Trophoblast cell (in vitro differentiated cells and primary cell): ENCODE results near the gene ATP6V0B.

ENCODE experiments used
- DNase-seq, 2 donors: peaks; one replicate each; pipeline ENCODE4 v3.0.0-alpha.2; 2016
- H2AFZ ChIP-seq: 2 replicates; pipeline ENCODE4 v1.6.1; 2013; ENCODE audit warnings: low read length, moderate library complexity, mild to moderate bottlenecking; ENCODE audit not compliant: insufficient read depth, poor library complexity
- H2AK5ac ChIP-seq: 2 replicates; pipeline ENCODE4 v1.6.1; 2013; ENCODE audit warnings: mild to moderate bottlenecking, low read length
- H2BK120ac ChIP-seq: 2 replicates; pipeline ENCODE4 v1.6.1; 2013; ENCODE audit warnings: low read length, mild to moderate bottlenecking, moderate library complexity; ENCODE audit not compliant: insufficient read depth, poor library complexity
- H2BK12ac ChIP-seq: 2 replicates; pipeline ENCODE4 v1.6.1; 2013; ENCODE audit warnings: mild to moderate bottlenecking, low read length, moderate library complexity
- H2BK5ac ChIP-seq: 2 replicates; pipeline ENCODE4 v1.6.1; 2013; ENCODE audit warnings: low read length, low read depth, moderate library complexity, mild to moderate bottlenecking; ENCODE audit not compliant: poor library complexity
- H3K14ac ChIP-seq: 2 replicates; pipeline ENCODE4 v1.6.1; 2013; ENCODE audit warnings: mild to moderate bottlenecking, low read length
- H3K18ac ChIP-seq: 2 replicates; pipeline ENCODE4 v1.6.1; 2013; ENCODE audit warnings: mild to moderate bottlenecking, low read length
- H3K23ac ChIP-seq: 2 replicates; pipeline ENCODE4 v1.6.1; 2013; ENCODE audit warnings: low read length
- H3K27ac ChIP-seq: 2 replicates; pipeline ENCODE4 v1.5.1; 2013; ENCODE audit warnings: low read depth, mild to moderate bottlenecking, inconsistent platforms, low read length, moderate library complexity
- H3K27me3 ChIP-seq: 2 replicates; pipeline ENCODE4 v1.6.1; 2013; ENCODE audit warnings: inconsistent platforms, mild to moderate bottlenecking, low read length, moderate library complexity; ENCODE audit not compliant: insufficient read depth
- H3K36me3 ChIP-seq, 2 experiments: 1 replicate in 1 of 2; 2 replicates in 1 of 2; pipeline ENCODE4 v1.6.1; 2013; ENCODE audit warnings: low read length in 2 of 2, mild to moderate bottlenecking in 2 of 2, moderate library complexity in 1 of 2; ENCODE audit not compliant: insufficient read depth in 2 of 2, control insufficient read depth in 1 of 2
- H3K4ac ChIP-seq: 2 replicates; pipeline ENCODE4 v1.6.1; 2013; ENCODE audit warnings: low read depth, mild to moderate bottlenecking, low read length, moderate library complexity
- H3K4me1 ChIP-seq, 2 experiments: 1 replicate in 1 of 2; 2 replicates in 1 of 2; pipeline ENCODE4 v1.6.1; 2013; ENCODE audit warnings: low read length in 2 of 2, mild to moderate bottlenecking in 2 of 2, moderate library complexity in 1 of 2; ENCODE audit not compliant: insufficient read depth in 2 of 2, control insufficient read depth in 1 of 2
- H3K4me2 ChIP-seq: 2 replicates; pipeline ENCODE4 v1.6.1; 2013; ENCODE audit warnings: inconsistent platforms, mild to moderate bottlenecking, low read length, moderate library complexity
- H3K4me3 ChIP-seq: 2 replicates; pipeline ENCODE4 v1.5.1; 2013; ENCODE audit warnings: mild to moderate bottlenecking, low read depth, low read length, inconsistent platforms
- H3K79me1 ChIP-seq: one replicate; pipeline ENCODE4 v1.6.1; 2013; ENCODE audit warnings: low read length
- H3K79me2 ChIP-seq: 2 replicates; pipeline ENCODE4 v1.6.1; 2013; ENCODE audit warnings: low read length, mild to moderate bottlenecking; ENCODE audit not compliant: control insufficient read depth, insufficient read depth, poor library complexity
- H3K9ac ChIP-seq: 2 replicates; pipeline ENCODE4 v1.6.1; 2013; ENCODE audit warnings: mild to moderate bottlenecking, low read length
- H3K9me3 ChIP-seq: 2 replicates; pipeline ENCODE4 v1.6.1; 2013; ENCODE audit warnings: low read depth, mild to moderate bottlenecking, control low read depth, inconsistent platforms, low read length; ENCODE audit not compliant: insufficient read depth
- H4K12ac ChIP-seq: 2 replicates; pipeline ENCODE4 v1.6.1; 2013; ENCODE audit warnings: low read depth, mild to moderate bottlenecking, low read length, moderate library complexity
- H4K8ac ChIP-seq: 2 replicates; pipeline ENCODE4 v1.6.1; 2013; ENCODE audit warnings: low read depth, mild to moderate bottlenecking, low read length, moderate library complexity
- H4K91ac ChIP-seq: one replicate; pipeline ENCODE4 v1.6.1; 2013; ENCODE audit warnings: low read depth, mild to moderate bottlenecking, low read length, moderate library complexity
- WGBS: extraction: QIAGEN DNeasy Blood & Tissue Kit; methylation state at CpG from one replicate; pipeline ENCODE4 v1.1.7; 2013; ENCODE audit warnings: missing lambda C conversion rate; ENCODE audit not compliant: insufficient read length, insufficient coverage; ENCODE audit errors: extremely low coverage; 5-methylcytosine and 5-hydroxymethylcytosine counted together

Gene ATP6V0B

DNA sequence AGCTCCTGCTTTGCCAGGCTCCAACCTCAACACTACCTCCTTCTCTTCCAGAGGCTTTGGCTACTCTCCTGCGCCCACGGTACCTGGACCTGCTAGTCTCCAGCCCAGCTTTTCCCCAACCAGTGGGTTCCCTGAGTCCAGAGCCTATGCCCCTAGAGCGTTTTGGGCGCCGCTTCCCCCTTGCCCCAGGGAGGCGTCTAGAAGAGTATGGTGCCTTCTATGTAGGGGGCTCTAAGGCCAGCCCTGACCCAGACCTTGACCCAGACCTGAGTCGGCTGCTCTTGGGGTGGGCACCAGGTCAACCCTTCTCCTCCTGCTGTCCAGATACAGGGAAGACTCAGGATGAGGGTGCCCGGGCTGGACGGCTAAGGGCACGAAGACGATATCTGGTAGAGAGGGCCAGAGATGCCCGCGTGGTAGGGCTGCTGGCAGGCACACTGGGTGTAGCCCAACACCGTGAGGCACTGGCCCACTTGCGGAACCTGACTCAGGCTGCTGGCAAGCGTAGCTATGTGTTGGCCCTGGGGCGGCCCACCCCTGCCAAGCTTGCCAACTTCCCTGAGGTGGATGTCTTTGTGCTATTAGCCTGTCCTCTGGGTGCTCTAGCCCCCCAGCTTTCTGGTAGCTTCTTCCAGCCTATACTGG is 3.3 kb upstream of the ATP6V0B start:
- H3K36me3 ChIP-seq = peaks cover 24% of the 10 kb centered on the region in 2 experiments
- WGBS = no CpG with 5 or more reads among the region's 17 CpGs
- no peak overlapping the region for H3K4me2 ChIP-seq
- no peak overlapping the region for H3K14ac ChIP-seq
- H3K4ac ChIP-seq = no peak overlapping the region
- no peak overlapping the region for H2BK12ac ChIP-seq
- no peak overlapping the region for H3K4me3 ChIP-seq
- no peaks in the 10 kb centered on the region for H3K27me3 ChIP-seq
- H4K8ac ChIP-seq = no peak overlapping the region
- no peak overlapping the region for H2AK5ac ChIP-seq
- no peak overlapping the region for H4K91ac ChIP-seq
- peaks cover 2% of the 10 kb centered on the region for H3K9me3 ChIP-seq
- peaks cover 6 to 16% of the 10 kb centered on the region in 2 experiments for H3K4me1 ChIP-seq
- no peak for DNase-seq
- H3K27ac ChIP-seq = no peak overlapping the region
- no peak overlapping the region for H3K18ac ChIP-seq
- H2AFZ ChIP-seq = no peak overlapping the region
- H3K79me2 ChIP-seq = peaks cover 8% of the 10 kb centered on the region
- no peak overlapping the region for H4K12ac ChIP-seq
- H3K23ac ChIP-seq = no peak overlapping the region
- H3K9ac ChIP-seq = no peak overlapping the region
- H2BK120ac ChIP-seq = no peak overlapping the region
- peaks cover 8% of the 10 kb centered on the region for H3K79me1 ChIP-seq
- H2BK5ac ChIP-seq = no peak overlapping the region

DNA sequence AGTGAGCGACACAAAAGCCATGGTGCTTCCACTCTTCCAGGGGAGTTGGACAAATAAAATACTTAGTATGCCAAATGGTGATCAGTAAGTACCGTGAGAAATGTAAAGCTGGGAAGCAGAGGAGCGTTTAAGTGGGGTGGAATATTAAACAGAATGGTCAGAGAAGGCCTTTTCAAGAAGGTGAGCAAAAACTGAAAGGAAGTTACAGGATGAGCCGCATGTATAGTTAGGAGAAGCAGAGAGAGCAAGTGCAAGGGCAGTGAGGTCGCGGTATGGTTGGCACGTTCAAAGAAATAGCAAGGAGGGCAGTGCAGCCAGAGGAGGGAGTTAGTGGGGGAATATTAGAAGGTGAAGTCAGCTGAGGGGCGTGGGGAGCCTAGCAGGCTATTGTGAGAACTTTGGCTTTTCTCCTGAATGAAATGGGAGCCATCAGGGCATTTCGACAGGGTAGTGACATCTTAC is 748 bp upstream of the ATP6V0B start:
- Histone ChIP-seq H3K9ac (no peak overlapping the region), H2BK5ac (no peak overlapping the region), H3K18ac (no peak overlapping the region), H3K27ac (no peak overlapping the region), H4K8ac (peak overlapping the region; percentile 76), H3K36me3 (peaks cover 26 to 28% of the 10 kb centered on the region in 2 experiments), H4K91ac (peak overlapping the region; percentile 62), H3K4me2 (peak overlapping the region; percentile 81), H3K23ac (no peak overlapping the region), H2AFZ (peak overlapping the region; percentile 85), H3K79me2 (peaks cover 11% of the 10 kb centered on the region), H3K9me3 (peaks cover 2% of the 10 kb centered on the region), H2BK120ac (no peak overlapping the region), H2AK5ac (no peak overlapping the region), H3K4ac (no peak overlapping the region), H2BK12ac (no peak overlapping the region), H3K14ac (peak overlapping the region; percentile 75), H3K4me3 (peak overlapping the region; percentile 98), H4K12ac (no peak overlapping the region), H3K79me1 (peaks cover 12% of the 10 kb centered on the region), H3K4me1 (peaks cover 10 to 22% of the 10 kb centered on the region in 2 experiments), H3K27me3 (no peaks in the 10 kb centered on the region)
- no peak for DNase-seq
- WGBS = no CpG with 5 or more reads among the region's 9 CpGs

DNA sequence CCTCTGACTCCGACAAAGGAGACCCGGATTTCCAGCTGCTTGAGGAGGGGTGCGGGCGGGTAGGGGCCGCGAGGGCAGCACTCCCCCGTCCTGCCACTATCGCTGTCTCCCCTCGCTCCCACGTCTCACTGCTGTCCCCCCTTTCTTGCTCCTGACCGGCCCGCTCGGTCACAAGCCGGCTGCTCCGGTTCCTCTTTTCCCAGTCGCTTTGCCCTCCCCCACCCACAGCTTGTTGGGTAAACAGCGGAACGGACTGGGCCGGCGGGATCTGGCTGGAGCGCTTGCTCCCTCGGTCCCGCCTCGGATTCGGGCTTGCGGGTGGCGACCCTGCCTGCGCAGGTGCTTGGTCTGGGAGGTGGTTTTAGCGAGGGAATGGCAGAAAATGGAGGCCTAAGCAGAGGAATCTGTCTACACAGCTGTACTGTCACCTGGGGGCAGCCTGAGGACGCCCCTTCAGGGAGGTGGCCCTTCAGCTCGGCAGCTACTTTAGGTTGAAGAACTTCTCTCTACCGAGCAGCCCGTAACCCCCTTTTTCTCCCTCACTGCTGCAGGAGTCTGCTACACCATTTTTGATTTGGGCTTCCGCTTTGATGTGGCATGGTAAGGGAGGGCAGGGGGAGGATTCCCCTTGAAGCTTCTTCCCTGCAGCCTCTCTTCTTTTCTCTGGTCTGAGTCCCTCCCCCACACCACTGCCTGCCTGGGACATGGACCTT is 645 bp downstream of the ATP6V0B start:
- peak overlapping the region; percentile 89 for H3K9ac ChIP-seq
- peaks cover 26 to 28% of the 10 kb centered on the region in 2 experiments for H3K36me3 ChIP-seq
- H3K79me1 ChIP-seq = peaks cover 17% of the 10 kb centered on the region
- H2AK5ac ChIP-seq = peak overlapping the region; percentile 33
- peak overlapping the region; percentile 94 for H4K8ac ChIP-seq
- peak in 1 of 2 donors; percentile 42 for DNase-seq
- no peak overlapping the region for H2BK12ac ChIP-seq
- peaks cover 18% of the 10 kb centered on the region for H3K79me2 ChIP-seq
- H4K12ac ChIP-seq = peak overlapping the region; percentile 89
- no peaks in the 10 kb centered on the region for H3K27me3 ChIP-seq
- peak overlapping the region; percentile 57 for H2BK120ac ChIP-seq
- H3K4me3 ChIP-seq = peak overlapping the region; percentile 98
- H2AFZ ChIP-seq = peak overlapping the region; percentile 56
- H3K14ac ChIP-seq = peak overlapping the region; percentile 88
- peak overlapping the region; percentile 97 for H3K4me2 ChIP-seq
- peak overlapping the region; percentile 60 for H3K27ac ChIP-seq
- H3K4me1 ChIP-seq = peaks cover 15 to 24% of the 10 kb centered on the region in 2 experiments
- peak overlapping the region; percentile 69 for H4K91ac ChIP-seq
- no CpG with 5 or more reads among the region's 34 CpGs for WGBS
- peak overlapping the region; percentile 68 for H2BK5ac ChIP-seq
- H3K18ac ChIP-seq = peak overlapping the region; percentile 90
- no peaks in the 10 kb centered on the region for H3K9me3 ChIP-seq
- peak overlapping the region; percentile 41 for H3K4ac ChIP-seq
- no peak overlapping the region for H3K23ac ChIP-seq

DNA sequence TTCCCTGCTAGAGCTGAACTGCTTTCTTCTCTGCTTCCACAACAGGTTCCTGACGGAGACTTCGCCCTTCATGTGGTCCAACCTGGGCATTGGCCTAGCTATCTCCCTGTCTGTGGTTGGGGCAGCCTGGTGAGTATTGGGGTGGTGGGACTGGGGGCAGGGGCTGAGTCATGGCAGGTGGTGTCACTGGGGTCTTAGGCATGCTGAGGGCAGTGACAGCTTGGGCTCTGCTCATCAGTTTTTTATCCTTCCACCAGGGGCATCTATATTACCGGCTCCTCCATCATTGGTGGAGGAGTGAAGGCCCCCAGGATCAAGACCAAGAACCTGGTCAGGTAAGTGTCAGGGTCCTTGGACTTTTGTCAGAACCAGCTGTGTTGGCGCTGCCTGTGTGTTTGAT is 1.3 kb downstream of the ATP6V0B start:
- DNase-seq = no peak
- H4K12ac ChIP-seq = peak overlapping the region; percentile 19
- peaks cover 28 to 29% of the 10 kb centered on the region in 2 experiments for H3K36me3 ChIP-seq
- H4K8ac ChIP-seq = no peak overlapping the region
- no peak overlapping the region for H3K14ac ChIP-seq
- peaks cover 16 to 22% of the 10 kb centered on the region in 2 experiments for H3K4me1 ChIP-seq
- H2BK12ac ChIP-seq = no peak overlapping the region
- no peak overlapping the region for H2BK120ac ChIP-seq
- H3K23ac ChIP-seq = no peak overlapping the region
- peak overlapping the region; percentile 33 for H3K18ac ChIP-seq
- H3K9ac ChIP-seq = peak overlapping the region; percentile 89
- WGBS = no CpG with 5 or more reads among the region's 4 CpGs
- peak overlapping the region; percentile 97 for H3K4me2 ChIP-seq
- peak overlapping the region; percentile 41 for H3K4ac ChIP-seq
- peaks cover 18% of the 10 kb centered on the region for H3K79me2 ChIP-seq
- H2AK5ac ChIP-seq = no peak overlapping the region
- no peak overlapping the region for H3K4me3 ChIP-seq
- no peaks in the 10 kb centered on the region for H3K9me3 ChIP-seq
- no peak overlapping the region for H4K91ac ChIP-seq
- no peak overlapping the region for H2BK5ac ChIP-seq
- no peaks in the 10 kb centered on the region for H3K27me3 ChIP-seq
- peaks cover 17% of the 10 kb centered on the region for H3K79me1 ChIP-seq
- no peak overlapping the region for H2AFZ ChIP-seq
- H3K27ac ChIP-seq = no peak overlapping the region
